GM12864 (cell line): Measurements from ENCODE around the gene TRAPPC4.
"Not testable (repeated sequence)": the region's sequence is repeated elsewhere in the genome, so short reads cannot be mapped to it uniquely, and the experiment has no call there.

Experiments used
- DNase-seq: peaks from one replicate; pipeline ENCODE4 v3.0.0-alpha.2; 2011; ENCODE audit warnings: low read depth
- H3K4me3 ChIP-seq: 2 replicates; pipeline ENCODE4 v1.5.1; 2011; ENCODE audit warnings: mild to moderate bottlenecking, low read depth, low read length, control low read depth
- CTCF ChIP-seq: IDR thresholded peaks from 2 replicates; pipeline ENCODE4 v1.5.1; 2011; ENCODE audit warnings: low read depth, mild to moderate bottlenecking, moderate library complexity, low read length, control low read depth, inconsistent platforms; ENCODE audit errors: missing control alignments

The TRAPPC4 gene

GRCh38 chr11:118980191-118980881 lies 38.2 kb upstream of the TRAPPC4 start:
- TF ChIP-seq CTCF = no peak
- no peak overlapping the region for H3K4me3 ChIP-seq
- DNase-seq = no peak

GRCh38 chr11:118984337-118984736 lies 34.2 kb upstream of the TRAPPC4 start:
- H3K4me3 ChIP-seq, DNase-seq: not testable (repeated sequence)

GRCh38 chr11:118984825-118985224 lies 33.7 kb upstream of the TRAPPC4 start:
- DNase-seq = no peak

GRCh38 chr11:118988280-118988679 lies 30.3 kb upstream of the TRAPPC4 start:
- no peak for DNase-seq
- no peak overlapping the region for H3K4me3 ChIP-seq
- TF ChIP-seq CTCF = no peak

More at GRCh38 chr11:118984825-118985224, 33.7 kb upstream of the TRAPPC4 start:
- no peak overlapping the region for H3K4me3 ChIP-seq
- TF ChIP-seq CTCF = no peak

- not testable (repeated sequence) for DNase-seq, H3K4me3 ChIP-seq
These were observed 27.0 kb upstream of the TRAPPC4 start for GRCh38 chr11:118991486-118992038.

- H3K4me3 ChIP-seq = peak overlapping the region; percentile 64
- peak; percentile 59 for TF ChIP-seq CTCF
- DNase-seq = peak; percentile 26
These were observed 21.5 kb upstream of the TRAPPC4 start for GRCh38 chr11:118996926-118997626.

GRCh38 chr11:118997627-118998387 lies 20.8 kb upstream of the TRAPPC4 start, which contains the start of gene CENATAC:
CENATAC (plus strand) TSS chr11:118998138; CDS start chr11:118998198, 60 bp downstream.
- peak; percentile 72 for DNase-seq
- TF ChIP-seq CTCF = peak; percentile 15
- peak within 1 kb of the TSS; percentile 64 for H3K4me3 ChIP-seq
